Bone marrow (tissue), 2 donors: Measurements from ENCODE around the gene BTBD9.

Experiments used
- DNase-seq, 2 donors: peaks; one replicate each; lab custom pipeline; 2025; lab: John Stamatoyannopoulos, UW

The BTBD9 gene

DNA sequence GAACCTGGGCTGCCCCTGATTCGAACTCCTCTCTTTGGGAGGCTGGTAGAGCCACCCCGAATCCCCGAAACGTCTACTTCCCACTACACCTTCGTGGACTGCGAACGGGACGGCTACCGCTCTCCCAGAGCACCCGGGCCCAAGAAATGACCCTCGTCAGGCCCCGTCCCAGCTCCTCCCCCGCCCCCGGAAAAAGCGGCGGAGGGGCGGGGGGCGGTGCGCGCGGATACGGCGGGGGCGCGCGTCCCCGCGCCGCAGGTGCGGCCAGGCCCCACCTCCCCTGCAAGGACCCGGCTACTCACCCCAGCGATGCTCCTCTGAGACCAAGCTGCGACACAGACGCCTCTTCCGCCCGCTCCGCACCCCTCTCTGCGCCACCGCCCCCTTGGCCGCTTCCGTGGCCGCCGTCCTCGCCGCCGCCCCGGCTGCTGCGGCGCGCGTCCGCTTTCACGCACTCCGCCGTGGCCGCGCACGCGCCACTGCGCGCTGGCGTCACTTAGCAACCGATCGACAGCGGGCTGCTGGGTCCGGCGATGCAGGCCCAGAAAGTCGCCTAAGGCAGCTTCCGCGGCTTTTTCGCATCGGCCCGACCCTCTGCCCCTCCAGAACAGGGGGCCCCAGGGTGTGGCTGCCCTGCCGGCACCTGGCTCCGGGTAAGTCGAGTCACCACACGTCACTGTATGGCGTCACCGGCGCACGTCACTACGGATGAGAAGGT, at the start of gene BTBD9:
Gene BTBD9, minus strand, starts transcription at position 432 of the 718 bp plus-strand sequence.
- DNase-seq = peak; percentile 48 to 82

GRCh38 chr6:38688579-38689087, 48.9 kb upstream of the BTBD9 start:
- no peak for DNase-seq

- DNase-seq = no peak
These were observed 47.8 kb upstream of the BTBD9 start for GRCh38 chr6:38687549-38687948.

- no peak for DNase-seq
These were observed 47.3 kb upstream of the BTBD9 start for GRCh38 chr6:38687043-38687353.

- no peak for DNase-seq
These were observed 46.7 kb upstream of the BTBD9 start for GRCh38 chr6:38686270-38687042.

DNA sequence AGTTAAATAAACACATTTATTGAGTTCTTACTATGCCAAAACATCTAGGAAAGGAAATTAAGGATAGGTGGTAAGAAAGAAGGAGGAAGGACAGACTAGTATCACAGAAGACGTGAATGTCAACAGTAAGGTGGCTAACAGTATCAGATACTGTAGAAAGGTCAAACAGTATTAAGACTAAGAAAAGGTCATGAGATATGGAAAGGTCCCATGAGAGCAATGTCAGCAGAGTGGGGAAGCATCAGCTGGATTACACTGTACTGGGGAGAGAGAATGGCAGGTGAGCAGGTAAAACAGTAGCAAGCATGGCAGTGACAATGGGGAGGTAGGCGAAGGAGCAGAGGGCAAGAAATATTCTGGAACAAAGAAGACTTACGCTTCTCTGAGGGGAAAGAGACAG, 45.2 kb upstream of the BTBD9 start:
- no peak for DNase-seq

DNA sequence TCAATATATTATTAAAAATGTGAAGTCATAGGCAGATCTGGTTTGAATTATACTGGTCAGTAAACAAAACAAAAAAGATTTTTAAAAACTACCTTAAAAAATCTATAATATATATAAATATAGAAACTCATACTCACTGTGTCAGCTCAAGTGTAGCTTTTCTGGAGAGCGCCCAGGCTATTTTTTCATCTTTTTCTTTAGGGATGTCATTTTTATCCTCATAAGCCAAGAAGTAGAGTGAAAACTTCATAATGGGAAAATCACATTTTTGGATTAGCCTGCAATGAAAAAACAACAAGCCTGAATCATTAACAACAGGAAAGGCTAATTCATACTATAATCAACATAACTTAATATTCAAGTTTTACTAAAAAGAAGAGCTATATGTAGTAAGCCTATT, 44.5 kb upstream of the BTBD9 start:
- DNase-seq = no peak

GRCh38 chr6:38681850-38682249, 42.1 kb upstream of the BTBD9 start:
- no peak for DNase-seq

DNA sequence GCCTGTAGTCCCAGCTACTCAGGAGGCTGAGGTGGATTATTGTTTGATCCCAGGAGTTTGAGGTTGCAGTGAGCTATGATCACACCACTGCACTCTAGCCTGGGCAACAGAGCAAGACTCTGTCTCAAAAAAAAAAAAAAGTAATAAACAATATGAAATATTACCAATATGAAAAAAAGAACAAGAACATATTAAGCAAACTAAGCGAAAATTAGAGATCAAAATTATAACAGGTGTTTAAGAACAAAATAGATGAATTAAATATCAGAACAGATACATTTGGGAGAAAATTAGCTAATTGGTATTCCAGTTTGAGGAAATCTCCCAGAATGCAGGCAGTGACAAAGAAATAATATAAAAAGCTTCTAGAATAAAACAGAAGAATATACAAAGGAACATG, 39.9 kb upstream of the BTBD9 start:
- DNase-seq = no peak

- DNase-seq = no peak
These were observed 38.5 kb upstream of the BTBD9 start for GRCh38 chr6:38678178-38678760.

- no peak for DNase-seq
These were observed 37.3 kb upstream of the BTBD9 start for GRCh38 chr6:38676974-38677544.

GRCh38 chr6:38676236-38676973, 36.7 kb upstream of the BTBD9 start:
- no peak for DNase-seq

DNA sequence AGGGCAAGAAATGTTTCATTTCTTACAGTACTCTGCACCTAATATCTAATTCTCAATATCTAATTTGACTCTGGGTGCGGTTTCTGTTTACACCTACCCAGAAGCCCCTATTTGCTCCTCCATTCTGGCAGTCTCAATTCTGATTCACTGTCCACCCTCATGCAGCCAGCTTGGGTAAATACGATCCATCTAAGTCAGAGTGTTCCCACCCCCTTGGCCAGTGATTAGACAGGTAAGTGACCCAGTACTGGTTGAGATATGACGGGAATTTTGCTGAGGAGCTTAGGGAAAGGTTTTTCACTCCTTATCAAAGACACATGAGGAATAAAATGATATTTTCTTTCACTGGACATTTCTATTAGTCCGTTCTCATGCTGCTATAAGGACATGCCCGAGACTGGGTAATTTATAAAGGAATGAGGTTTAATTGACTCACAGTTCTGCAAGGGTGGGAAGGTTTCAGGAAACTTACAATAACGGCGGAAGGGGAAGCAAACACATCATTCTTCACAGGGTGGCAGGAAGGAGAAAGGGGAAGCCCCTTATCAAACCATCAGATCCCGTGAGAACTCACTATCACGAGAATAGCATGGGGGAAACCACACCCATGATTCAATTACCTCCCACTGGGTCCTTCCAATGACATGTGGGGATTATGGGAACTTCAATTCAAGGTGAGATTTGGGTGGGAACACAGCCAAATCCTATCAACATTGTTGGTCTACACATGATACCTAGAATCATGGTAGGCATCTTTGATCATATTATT, 33.9 kb upstream of the BTBD9 start:
- peak in 1 of 2 donors; percentile 55 for DNase-seq

GRCh38 chr6:38671885-38672467, 32.2 kb upstream of the BTBD9 start:
- peak in 1 of 2 donors; percentile 48 for DNase-seq

DNA sequence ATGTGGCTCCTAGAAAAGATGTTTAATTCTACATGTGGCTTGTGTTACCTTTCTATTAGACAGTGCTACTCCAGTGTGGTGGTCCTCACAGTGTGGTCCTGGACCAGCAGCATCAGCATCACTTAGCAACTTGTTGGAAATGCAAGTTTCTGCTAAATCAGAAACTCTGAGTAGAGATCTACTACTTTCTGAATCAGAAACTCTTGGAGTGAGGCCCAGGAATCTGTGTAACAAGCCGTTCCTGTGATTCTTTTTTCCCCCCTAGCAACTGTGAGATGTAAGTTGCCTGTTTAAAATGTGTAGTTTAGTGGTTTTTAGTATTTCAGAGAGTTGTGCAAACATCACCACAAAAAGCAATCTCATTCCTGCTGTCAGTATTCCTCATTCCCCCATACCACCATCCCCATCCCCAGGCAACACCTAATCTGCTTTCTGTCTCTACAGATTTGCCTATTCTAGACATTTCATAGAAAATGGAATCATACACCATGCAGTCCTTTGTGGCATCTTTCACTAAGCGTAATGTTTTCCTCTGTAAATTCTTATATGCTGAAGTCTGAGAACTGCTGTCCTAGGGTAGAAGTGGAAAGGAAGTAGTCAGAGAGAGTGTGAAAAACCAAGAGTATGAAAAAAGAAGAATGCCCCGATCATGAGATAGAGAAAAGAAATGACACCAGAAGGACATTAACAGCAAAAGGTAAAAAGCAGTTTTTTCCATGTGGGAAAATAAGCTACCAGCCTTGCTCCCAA, 18.9 kb upstream of the BTBD9 start:
- DNase-seq = no peak

- no peak for DNase-seq
These were observed 17.2 kb upstream of the BTBD9 start for GRCh38 chr6:38656896-38657295.

DNA sequence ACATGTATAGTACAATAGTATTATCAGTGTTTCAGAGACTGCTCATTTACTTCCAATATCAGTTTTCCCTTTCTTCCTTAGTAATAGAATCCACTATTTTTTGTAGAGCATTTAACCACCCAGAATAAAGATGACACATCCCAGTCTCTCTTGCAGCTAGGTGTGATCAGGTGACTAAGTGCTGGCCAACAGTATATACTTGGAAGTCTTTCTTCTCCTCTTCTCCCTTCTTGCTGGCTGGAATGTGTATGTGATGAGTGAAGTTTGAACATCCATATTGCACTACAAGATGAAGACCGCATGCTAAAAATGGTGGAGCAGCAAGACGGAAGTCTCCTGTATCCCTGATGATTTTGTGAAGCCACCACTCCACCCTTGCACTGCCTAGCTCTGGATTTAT, 14.5 kb upstream of the BTBD9 start:
- DNase-seq = no peak

- DNase-seq = no peak
These were observed 11.5 kb upstream of the BTBD9 start for GRCh38 chr6:38651121-38651784.

GRCh38 chr6:38650207-38650752, 10.6 kb upstream of the BTBD9 start:
- DNase-seq = no peak
